Ovary (tissue), 3 donors: ENCODE measurements around the gene IL33.

Source experiments
- CTCF ChIP-seq, 3 donors: fragments of 450-650 bp in 2 of 3; fragments of 200-600 bp in 1 of 3; IDR thresholded peaks; one replicate each; pipeline versions ENCODE4 v1.5.1 to v1.8.0; 2016 to 2022; ENCODE audit warnings: antibody characterized with exemption in 3 of 3, mild to moderate bottlenecking in 1 of 3
- EP300 ChIP-seq: sonication (generic); formaldehyde crosslinking; IDR thresholded peaks from one replicate; pipeline ENCODE4 v1.6.1; 2017; ENCODE audit warnings: antibody characterized with exemption
- POLR2A ChIP-seq: fragments of 450-650 bp; IDR thresholded peaks from one replicate; pipeline ENCODE4 v1.6.1; 2017; ENCODE audit warnings: antibody characterized with exemption, mild to moderate bottlenecking, moderate library complexity
- donor health status: DM: no; HTN: no; CAD: no.

- TF ChIP-seq CTCF (IDR thresholded peaks at IDR 0.05) (no peak), EP300 (no peak), POLR2A (no peak)
These were observed 55.3 kb downstream of the IL33 start for GRCh38 chr9:6270896-6271295.
